GM21717 (cell line): ENCODE measurements around the gene MMP25.
"Not testable (repeated sequence)": the region's sequence is repeated elsewhere in the genome, so short reads cannot be mapped to it uniquely, and the experiment has no call there.

ENCODE experiments used
- ATAC-seq: cut with Tn5 transposase; IDR thresholded peaks from one replicate; pipeline ENCODE4 v1.9.1; 2021; ENCODE audit warnings: mild to moderate bottlenecking, moderate library complexity; ENCODE audit not compliant: unreplicated experiment

The MMP25 gene

DNA sequence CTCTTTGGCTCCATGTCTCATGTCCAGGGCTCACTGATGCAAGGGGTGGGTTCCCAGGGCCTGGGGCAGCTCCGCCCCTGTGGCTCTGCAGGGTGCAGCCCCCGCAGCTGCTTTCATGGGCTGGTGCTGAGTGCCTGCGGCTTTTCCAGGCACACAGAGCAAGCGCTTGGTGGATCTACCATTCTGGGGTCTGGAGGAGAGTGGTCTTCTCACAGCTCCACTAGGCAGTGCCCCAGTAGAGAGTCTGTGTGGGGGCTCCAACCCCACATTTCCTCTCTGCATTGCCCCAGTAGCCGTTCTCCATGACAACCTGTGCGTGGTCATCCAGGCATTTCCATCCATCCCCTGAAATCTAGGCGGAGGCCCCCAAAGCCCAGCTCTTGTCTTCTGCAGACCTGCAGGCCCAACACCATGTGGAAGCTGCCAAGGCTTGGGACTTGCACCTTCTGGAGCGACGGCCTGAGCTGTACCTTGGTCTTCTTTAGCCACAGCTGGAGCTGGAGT is 24.3 kb downstream of the MMP25 start:
- ATAC-seq = no peak

DNA sequence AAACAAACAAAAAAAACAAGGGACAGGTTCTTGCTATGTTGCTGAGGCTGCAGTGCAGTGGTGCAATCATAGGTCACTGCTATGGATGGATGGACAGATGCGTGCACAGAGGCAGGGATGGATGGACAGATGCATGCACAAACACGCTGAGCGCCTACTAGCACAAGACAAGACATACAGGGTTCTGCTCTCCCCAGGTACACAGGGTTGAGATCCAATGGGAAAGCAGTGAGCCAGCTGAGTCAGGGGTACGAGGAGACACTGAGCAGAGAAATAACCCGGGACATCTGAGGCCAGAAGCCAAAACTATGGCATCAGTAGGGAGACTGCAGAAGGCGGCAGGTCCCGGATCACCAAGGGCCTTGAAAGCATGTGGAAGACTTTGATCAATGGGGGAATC is 25.3 kb downstream of the MMP25 start:
- no peak for ATAC-seq

DNA sequence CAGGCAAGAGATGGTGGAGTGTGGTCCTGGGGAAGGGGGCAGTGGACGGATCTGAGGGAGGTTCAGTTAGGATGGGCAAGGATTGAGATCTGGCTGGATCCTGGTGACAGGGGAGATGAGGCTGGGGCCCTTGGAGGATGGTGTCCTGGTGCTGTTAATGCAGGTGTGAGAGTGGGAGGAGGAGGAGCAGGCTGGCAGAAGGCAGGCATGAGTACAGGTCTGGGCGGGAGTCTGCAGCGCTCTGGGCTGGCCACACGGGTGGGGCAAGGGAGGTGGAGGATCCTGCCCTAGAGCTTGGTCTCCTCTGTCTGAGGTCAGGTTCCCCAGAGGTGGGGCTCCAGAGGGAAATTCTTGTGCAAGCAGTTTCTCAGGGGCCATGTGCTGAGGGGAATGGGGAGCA is 25.8 kb downstream of the MMP25 start:
- ATAC-seq = not testable (repeated sequence)

DNA sequence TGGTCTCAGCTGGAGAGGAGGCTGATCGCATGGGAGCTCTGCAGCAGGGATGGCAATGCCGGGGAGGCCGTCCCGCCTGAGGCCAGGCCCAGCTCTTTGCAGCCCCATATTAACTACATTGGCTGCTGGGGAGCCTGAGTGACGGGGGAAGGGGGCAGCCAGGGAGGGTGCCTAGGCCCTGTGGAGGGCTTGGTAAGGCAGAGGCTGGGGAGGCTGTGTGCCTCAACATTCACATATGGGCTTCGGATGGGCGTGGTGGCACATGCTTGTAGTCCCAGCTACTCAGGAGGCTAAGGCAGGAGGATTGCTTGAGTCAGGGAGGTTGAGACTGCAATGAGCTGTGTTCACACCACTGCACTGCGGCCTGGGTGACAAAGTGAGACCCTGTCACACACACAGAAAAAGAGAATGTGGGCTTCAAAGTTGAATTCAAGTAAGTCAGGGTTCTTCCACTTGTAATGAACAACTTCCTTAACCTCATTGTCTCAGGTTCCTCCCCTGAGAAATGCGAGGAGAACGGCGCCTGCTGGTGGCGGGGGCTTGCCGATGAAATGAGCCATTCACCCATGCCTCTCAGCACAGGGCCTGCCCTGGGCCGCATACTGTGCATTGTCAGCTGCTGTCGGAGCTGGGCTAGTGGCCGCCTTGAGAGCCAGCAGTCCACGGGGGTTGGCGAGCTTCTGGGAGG is 26.4 kb downstream of the MMP25 start:
- not testable (repeated sequence) for ATAC-seq

DNA sequence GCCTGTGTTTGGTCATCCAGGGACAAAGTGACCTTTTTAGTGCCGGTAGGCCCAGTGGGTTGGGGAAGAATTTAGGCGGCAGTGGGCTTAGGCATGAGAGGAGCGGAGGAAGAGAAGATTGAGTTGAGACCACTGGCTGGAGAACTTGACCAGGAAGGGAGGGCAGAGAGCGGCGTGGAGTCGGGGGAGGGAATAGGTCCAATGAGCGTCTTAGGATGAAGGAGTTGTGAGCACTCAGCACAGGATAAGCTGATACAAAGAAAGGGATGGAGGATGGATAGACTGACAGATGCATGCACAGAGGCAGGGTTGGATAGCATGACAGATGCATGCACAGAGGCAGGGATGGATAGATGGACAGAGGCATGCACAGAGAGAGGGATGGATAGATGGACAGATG is 27.1 kb downstream of the MMP25 start:
- no peak for ATAC-seq

DNA sequence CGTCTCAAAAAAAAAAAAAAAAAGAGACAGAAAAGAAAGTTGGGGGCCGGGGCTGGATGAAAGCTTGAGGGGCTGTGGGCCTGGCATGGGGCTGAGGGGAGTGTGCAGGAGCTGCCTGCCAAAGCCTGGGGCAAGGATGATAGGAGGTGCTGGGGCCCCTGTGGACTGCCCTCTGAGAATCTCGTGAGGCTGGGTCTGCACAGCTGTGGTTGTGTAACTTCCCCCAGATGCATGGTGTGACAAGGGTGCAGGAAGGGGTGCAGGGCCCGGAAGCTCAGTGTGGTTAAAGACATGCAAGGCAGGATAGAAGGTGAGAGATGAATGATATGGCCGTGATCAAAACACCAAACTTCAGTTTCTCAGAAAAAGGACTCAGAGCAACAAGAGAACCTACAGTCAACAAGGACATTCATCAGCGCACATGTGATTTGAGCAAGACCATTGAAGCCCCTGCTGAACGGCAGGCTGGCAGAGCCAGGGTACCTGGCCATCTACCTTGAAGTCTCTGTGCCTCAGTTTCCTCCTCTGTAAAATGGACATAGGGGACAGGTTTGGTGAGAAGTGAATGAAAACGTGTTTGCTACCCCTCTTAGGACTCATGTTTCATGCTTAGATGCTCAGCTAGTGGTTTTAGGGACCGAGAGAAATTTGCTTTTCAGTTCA is 28.6 kb downstream of the MMP25 start:
- peak; percentile 67 for ATAC-seq

DNA sequence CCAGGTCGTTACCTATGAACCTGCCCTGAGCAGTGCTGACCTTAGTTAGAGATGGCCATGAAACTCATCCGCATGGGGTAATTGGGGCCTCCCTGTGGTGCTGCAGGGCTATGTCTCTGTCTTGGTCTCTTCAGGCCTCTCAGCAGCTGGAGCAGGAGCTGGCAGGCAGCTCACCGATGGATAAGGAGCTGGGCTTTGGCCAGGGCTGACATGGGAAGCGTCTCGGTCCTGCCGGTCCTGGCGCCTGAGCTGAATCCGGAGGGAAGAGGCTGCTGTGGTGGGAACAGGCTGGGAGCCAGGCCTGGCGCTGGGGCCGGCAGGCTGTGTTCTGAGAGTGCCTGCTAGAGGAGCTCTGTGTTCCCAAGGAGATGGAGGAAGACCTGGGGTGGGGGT is 29.2 kb downstream of the MMP25 start:
- no peak for ATAC-seq

DNA sequence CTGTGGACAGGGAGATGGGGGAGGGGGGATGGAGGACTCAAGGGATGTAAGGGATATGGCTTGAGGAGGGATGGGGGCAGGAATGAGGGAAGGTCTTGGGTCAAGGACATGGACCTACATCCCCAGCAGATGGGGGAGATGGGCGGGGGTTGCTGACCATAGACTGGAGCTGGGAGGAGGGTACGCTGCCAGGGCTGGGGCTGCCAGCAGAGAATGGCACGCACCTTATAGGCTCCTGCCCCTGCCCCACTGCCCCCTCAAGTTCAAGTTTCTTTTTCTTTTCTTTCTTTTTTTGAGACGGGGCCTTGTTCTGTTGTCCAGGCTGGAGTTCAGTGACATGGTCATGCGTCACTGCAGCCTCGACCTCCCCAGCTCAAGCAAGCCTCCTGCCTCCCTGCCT is 29.6 kb downstream of the MMP25 start:
- ATAC-seq = not testable (repeated sequence)

DNA sequence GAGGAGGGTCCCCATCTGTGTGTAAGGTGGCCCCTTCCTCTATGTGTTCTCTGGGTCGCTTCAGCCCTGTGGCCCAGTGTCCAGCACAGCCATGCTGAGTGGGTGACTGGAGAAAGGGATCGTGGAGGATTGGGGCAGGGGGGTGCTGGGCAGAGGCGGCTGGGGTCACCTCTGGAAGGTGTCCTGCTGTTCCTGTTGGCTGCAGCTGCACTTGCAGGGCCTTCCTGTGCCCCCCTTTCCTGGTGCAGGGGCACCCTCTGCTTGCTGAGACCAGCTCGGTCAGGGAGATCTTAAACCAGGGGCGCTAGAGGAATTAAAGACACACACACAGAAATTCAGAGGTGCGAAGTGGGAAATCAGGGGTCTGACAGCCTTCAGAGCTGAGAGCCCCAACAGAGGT is 30.2 kb downstream of the MMP25 start:
- ATAC-seq = no peak

DNA sequence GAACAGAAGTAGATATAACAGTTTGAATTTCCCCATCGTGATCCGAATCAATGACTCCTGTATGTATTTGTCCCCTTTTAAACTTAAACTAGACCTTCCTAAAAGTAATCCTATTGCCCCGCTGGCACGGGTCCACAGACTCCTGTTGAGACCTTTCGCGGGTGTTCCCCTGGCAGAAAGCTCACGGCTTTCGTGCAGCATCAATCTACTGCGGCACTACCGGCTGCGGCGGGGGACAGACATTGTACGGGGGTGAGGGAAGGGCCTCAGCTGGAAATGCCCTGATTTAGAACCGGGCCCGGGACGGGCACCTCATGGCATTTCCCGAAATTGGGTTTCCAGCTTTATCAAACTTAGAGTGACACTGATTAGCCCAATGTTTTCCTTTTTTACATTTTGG is 33.7 kb downstream of the MMP25 start:
- no peak for ATAC-seq

DNA sequence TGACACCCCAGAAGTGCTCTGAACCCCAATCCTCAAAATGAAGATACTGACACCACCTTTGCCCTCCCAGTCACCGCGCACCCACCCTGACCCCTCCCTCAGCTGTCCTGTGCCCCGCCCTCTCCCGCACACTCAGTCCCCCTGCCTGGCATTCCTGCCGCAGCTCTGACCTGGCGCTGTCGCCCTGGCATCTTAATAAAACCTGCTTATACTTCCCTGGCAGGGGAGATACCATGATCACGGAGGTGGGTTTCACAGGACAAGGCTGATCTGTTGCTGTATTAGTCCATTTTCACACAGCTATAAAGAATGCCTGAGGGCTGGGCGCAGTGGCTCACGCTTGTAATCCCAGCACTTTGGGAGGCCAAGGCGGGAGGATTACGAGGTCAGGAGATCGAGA is 35.6 kb downstream of the MMP25 start:
- not testable (repeated sequence) for ATAC-seq

DNA sequence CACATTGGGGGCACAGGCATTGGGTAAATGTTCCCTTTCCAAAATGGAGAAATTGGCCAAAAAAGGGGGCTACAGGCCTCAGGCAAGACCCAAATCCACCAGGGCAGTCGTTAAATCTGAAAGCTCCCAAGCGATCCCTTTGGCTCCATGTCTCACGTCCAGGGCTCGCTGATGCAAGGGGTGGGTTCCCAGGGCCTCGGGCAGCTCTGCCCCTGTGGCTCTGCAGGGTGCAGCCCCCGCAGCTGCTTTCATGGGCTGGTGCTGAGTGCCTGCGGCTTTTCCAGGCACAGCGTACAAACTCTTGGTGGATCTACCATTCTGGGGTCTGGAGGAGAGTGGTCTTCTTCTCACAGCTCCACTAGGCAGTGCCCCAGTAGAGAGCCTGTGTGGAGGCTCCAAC is 37.0 kb downstream of the MMP25 start:
- ATAC-seq = not testable (repeated sequence)

DNA sequence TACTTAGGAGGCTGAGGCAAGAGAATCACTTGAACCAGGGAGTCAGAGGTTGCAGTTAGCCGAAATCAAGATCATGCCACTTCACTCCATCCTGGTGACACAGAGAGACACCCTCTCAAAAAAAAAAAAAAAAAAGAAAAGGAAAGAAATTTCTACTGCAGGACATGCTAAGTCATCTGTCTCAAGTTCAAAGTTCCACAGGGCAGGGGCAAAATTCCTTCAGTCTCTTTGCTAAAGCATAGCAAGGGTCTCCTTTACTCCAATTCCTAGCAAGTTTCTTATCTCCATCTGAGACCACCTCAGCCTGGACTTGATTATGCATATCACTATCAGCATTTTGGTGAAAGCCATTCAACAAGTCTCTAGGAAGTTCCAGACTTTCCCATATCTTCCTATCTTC is 38.1 kb downstream of the MMP25 start:
- no peak for ATAC-seq

DNA sequence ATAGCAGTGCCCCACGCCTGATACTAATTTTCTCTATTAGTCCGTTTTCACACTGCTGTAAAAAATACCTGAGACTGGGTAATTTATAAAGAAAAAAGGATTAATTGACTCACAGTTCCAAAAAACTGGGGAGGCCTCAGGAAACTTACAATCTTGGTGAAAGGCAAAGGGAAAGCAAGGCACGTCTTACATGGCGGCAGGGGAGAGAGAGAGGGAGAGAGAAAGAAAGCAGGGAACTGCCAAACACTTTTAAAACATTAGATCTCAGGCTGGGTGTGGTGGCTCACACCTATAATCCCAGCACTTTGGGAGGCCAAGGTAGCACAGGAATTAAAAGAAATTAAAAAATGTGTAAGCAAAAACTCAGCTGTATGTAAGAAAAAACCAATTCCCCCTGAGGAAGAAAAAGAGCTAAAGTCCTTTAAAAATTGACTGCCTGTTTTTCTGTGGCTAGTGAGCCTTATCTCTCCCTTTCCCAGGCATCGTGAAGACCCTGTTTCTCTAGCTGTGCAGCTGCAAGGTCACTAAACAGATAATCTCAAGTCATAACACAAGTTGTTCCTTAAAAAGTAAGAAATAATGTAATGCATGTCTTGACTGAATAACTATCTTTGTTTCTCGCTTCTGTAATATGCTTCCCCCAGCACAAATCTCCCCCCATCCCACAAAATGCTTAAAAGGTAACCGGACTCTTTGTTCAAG is 38.8 kb downstream of the MMP25 start:
- no peak for ATAC-seq

DNA sequence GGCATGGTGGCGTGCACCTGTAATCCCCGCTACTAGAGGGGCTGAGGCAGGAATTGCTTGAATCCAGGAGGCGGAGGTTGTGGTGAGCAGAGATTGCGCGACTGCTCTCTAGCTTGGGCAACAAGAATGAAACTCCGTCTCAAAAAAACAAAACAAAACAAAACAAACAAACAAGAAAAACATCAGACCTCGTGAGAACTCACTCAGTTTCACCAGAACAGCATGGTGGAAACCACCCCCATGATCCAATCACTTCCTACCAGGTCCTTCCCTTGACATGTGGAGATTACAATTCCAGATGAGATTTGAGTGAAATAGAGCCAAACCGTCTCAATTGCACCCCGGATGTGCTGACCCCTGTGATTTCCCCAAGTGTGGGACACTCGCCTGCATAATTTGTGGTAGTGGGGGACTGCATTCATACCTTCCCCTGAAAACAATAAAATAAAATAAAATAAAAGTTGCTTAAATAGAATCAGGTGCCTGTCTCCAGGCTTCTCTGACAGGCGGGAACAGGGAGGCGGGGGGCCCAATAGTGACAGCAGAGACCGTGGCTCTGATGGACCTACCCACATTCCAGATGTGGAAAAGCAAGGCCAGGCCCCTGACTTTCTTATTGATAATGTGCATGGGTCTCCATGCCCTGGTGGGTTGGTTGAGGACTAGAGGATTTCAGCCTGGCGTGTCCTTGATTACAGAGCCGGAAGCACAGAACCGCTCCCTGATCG is 39.7 kb downstream of the MMP25 start:
- ATAC-seq = no peak

DNA sequence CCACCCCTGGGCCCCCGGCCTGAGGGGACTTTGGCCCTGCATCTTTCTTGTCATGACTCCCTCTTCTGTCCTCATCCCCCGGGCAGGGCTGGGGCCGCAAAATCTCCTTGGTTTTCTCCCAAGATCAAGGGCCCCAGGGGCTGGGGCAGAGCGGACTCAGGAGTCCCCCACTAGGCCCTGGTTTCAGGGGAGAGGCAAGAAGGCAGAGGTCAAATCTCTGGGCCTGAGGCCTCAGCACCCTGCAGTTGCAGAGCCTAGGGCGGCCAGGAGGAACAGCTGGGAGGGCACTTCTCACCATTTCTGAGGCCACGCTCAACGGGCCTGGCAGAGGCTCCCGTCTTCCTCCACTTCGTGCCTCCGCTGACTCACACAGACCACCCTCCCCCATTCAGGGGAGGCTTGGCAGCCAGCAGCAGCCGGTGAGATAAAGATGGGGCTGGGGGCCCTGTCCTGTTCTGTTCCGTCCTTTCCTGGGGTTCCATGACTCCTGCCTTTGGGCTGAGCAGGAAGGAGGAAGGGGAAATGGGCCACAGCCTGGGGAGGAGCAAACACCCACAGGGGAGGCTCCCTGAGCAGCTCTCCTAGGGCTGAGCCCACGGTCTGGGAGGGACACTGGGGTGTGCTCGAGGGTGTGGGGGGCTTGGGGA is 40.4 kb downstream of the MMP25 start:
- ATAC-seq = no peak

DNA sequence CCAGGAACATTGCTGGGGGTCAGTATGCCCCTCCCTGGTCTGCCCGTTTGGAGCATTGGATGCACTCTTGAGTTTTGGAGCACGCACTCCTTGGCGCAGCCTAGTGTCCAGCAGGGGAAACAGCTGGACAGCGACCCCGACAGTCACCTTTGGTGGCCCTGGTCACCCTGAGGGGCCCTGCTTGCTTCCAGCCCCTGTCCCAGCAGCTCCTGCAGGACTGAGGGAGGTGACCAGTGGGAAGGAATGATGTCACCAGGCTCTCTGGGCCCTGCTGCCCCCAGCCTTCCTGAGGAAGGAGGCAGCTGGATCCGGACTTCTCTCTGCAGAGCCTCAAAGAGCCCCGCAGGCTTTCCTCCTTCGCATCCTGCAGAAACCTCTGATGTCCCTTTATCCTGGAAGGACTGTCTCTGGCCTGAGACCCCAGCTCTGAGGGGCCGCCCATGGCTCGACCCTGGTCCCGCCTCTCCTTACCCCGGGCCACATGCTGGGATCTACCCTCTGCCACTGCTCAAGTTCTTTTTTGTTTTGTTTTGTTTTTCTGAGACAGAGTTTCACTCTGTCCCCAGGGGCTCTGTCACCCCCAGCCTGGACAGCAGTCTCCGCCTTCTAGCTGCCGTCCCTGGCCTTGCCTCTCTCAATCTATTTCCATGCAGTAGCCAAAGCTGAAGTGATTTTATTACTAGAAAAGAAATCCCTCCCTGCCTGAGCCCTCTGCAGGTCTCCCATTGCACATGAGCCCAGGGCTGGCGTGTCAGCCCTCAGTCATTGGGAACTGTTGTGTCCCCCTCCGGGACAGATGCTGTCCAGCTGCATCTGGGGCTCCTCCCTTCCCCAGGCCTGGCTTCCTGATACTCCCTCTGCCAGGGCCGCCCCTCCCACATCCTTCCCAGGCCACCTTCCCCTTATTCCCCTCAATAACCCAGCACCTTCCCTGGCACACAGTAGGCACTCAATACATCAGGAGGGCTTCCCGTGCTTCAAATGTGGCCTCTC is 41.2 kb downstream of the MMP25 start:
- no peak for ATAC-seq

DNA sequence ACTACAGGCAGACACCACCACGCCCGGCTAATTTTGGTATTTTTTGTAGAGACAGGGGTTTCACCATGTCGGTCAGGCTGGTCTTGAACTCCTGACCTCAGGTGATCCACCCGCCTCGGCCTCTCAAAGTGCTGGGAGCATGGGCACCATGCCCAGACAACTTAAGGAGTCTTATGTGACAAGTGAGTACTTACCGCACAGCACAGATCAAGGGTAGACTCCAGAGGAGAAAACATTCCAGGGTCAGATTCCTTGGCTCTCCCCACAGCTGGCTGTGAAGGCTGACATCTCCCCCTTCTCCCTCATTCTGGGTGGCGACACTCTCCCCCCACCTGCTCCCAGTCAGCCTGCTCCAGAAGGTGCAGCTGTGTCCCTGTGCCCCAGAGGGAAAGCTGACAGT is 42.1 kb downstream of the MMP25 start:
- ATAC-seq = no peak

DNA sequence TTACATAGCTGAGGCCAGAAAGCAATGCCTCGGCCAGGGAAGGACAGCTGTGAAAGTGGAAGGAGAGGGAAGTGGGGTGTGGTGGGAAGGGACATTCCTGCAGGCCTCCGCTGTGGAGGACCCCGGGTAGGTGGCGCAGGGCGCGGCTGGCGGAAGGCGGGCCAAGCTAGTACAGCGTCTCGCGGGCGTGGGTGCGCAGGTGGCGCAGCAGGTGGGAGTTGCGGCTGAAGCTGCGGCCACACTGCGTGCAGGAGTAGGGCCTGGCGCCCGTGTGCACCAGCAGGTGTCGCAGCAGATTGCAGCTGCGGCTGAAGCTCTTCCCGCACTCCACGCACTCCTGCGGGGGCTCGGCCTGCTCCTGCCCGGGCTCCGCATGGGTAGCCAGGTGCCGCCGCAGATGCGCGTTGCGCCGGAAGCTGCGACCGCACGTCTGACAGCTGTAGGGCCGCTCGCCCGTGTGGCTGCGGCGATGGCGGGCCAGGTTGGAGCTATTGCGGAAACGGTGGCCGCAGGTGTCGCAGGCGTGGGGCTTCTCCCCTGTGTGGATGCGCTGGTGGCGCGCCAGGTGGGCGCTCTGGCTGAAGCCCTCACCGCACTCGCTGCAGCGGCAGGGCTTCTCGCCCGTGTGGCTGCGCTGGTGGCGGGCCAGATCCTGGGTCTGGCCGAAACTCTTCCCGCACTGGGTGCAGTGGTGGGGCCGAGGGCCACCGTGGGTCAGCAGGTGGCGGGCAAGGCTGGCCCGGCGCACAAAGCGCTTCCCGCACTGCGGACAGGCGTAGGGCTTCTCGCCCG is 42.8 kb downstream of the MMP25 start:
- no peak for ATAC-seq
